Neural cell (in vitro differentiated cells): ENCODE data around the gene ATP1B1. TPM values are rescaled to one million over a fixed set of nuclear protein-coding genes. Genes with fewer than 3 reads are reported as not detected.

Source experiments
- H2AFZ ChIP-seq: fragments of 200-600, 300-800 bp; sonication (generic), shearing (Covaris generic); 2 replicates; pipeline ENCODE4 v1.6.0; 2014; ENCODE audit warnings: low read depth, mild to moderate bottlenecking, antibody characterized with exemption, low read length, moderate library complexity
- H3F3A ChIP-seq: fragments of 200-600 bp; shearing (Covaris generic); 2 replicates; pipeline ENCODE4 v1.6.1; 2016; ENCODE audit warnings: mild to moderate bottlenecking, moderate library complexity, mixed read lengths, antibody characterized with exemption, low read length; ENCODE audit not compliant: insufficient read depth, poor library complexity, severe bottlenecking
- H3K27ac ChIP-seq: fragments of 200-600, 300-800 bp; sonication (generic), shearing (Covaris generic); 2 replicates; pipeline ENCODE4 v1.5.1; 2014; ENCODE audit warnings: mild to moderate bottlenecking, low read length, moderate library complexity
- H3K27me3 ChIP-seq: fragments of 300-800, 200-600 bp; sonication (generic), shearing (Covaris generic); 2 replicates; pipeline ENCODE4 v1.6.0; 2014; ENCODE audit warnings: mild to moderate bottlenecking, low read depth, low read length, moderate library complexity; ENCODE audit not compliant: insufficient read depth
- H3K36me3 ChIP-seq: fragments of 300-800, 200-600 bp; sonication (generic), shearing (Covaris generic); 2 replicates; pipeline ENCODE4 v1.5.1; 2014; ENCODE audit warnings: mild to moderate bottlenecking, antibody characterized with exemption, low read length, moderate library complexity; ENCODE audit not compliant: insufficient read depth
- H3K4me2 ChIP-seq: fragments of 300-800, 200-600 bp; sonication (generic), shearing (Covaris generic); 2 replicates; pipeline ENCODE4 v1.6.0; 2014; ENCODE audit warnings: mild to moderate bottlenecking, low read length
- H3K4me3 ChIP-seq: fragments of 300-800, 200-600 bp; sonication (generic), shearing (Covaris generic); 2 replicates; pipeline ENCODE4 v1.5.1; 2014; ENCODE audit warnings: mild to moderate bottlenecking, low read length, moderate library complexity
- H3K79me2 ChIP-seq: fragments of 200-600 bp; shearing (Covaris generic); replicated peaks from 2 replicates; pipeline ENCODE4 v1.6.0; 2014; ENCODE audit warnings: mild to moderate bottlenecking, low read length, moderate library complexity; ENCODE audit not compliant: insufficient read depth
- H3K9ac ChIP-seq: fragments of 300-800, 200-600 bp; sonication (generic), shearing (Covaris generic); 2 replicates; pipeline ENCODE4 v1.6.1; 2016; ENCODE audit warnings: mild to moderate bottlenecking, low read length, mixed read lengths
- H3K9me2 ChIP-seq: fragments of 200-600 bp; shearing (Covaris generic); 2 replicates; pipeline ENCODE4 v1.6.1; 2016; ENCODE audit warnings: mild to moderate bottlenecking, low read length, mixed read lengths; ENCODE audit not compliant: insufficient read depth
- H3K9me3 ChIP-seq: fragments of 200-600, 300-800 bp; sonication (generic), shearing (Covaris generic); 2 replicates; pipeline ENCODE4 v1.6.1; 2016; ENCODE audit warnings: mild to moderate bottlenecking, mixed run types, low read length, moderate library complexity, mixed read lengths
- H4K20me1 ChIP-seq: fragments of 200-600 bp; shearing (Covaris generic); 2 replicates; pipeline ENCODE4 v1.6.1; 2016; ENCODE audit warnings: mild to moderate bottlenecking, mixed run types; ENCODE audit not compliant: insufficient read depth
- EP300 ChIP-seq: fragments of 450-650 bp; conservative IDR thresholded peaks from 2 replicates; pipeline ENCODE4 v1.6.1; 2014; ENCODE audit warnings: antibody characterized with exemption, mild to moderate bottlenecking, moderate library complexity; ENCODE audit not compliant: poor library complexity, severe bottlenecking
- EZH2 ChIP-seq: fragments of 200-600, 300-800 bp; shearing (Covaris generic), sonication (generic); IDR thresholded peaks from 2 replicates; pipeline ENCODE4 v1.6.1; 2014; ENCODE audit warnings: antibody characterized with exemption, low read length, borderline replicate concordance, mild to moderate bottlenecking; ENCODE audit not compliant: insufficient read depth, poor library complexity, severe bottlenecking
- MXI1 ChIP-seq: fragments of 450-650 bp; conservative IDR thresholded peaks from 2 replicates; pipeline ENCODE4 v1.6.1; 2014; ENCODE audit warnings: antibody characterized with exemption, mild to moderate bottlenecking; ENCODE audit not compliant: poor library complexity, severe bottlenecking
- POLR2AphosphoS5 ChIP-seq: IDR thresholded peaks from 2 replicates; pipeline ENCODE4 v1.6.1; 2012
- RAD21 ChIP-seq: fragments of 450-650 bp; conservative IDR thresholded peaks from 2 replicates; pipeline ENCODE4 v1.6.1; 2014; ENCODE audit warnings: antibody characterized with exemption, mild to moderate bottlenecking, moderate library complexity
- SMC3 ChIP-seq: fragments of 450-650 bp; conservative IDR thresholded peaks from 2 replicates; pipeline ENCODE4 v1.6.1; 2014; ENCODE audit warnings: antibody characterized with exemption, mild to moderate bottlenecking, moderate library complexity; ENCODE audit not compliant: poor library complexity
- TAF1 ChIP-seq: IDR thresholded peaks from 2 replicates; pipeline ENCODE4 v1.6.1; 2012; ENCODE audit warnings: low read depth
- polyA plus RNA-seq: library from polyadenylated mRNA; depleted of rRNA; stranded (reverse); fragments of >200 nt; gene quantifications from 2 replicates; pipeline ENCODE4 v1.2.3, GENCODE V29; 2014
- TF ChIP-seq, protein P1 (sequence below): fragments of 450-650 bp; IDR thresholded peaks from 2 replicates; pipeline ENCODE4 v1.5.1; 2014; ENCODE audit warnings: antibody characterized with exemption, mild to moderate bottlenecking, moderate library complexity; ENCODE audit not compliant: poor library complexity, severe bottlenecking
- TF ChIP-seq, protein P2 (sequence below): IDR thresholded peaks from 2 replicates; pipeline ENCODE4 v1.6.1; 2012; ENCODE audit warnings: borderline replicate concordance

The ATP1B1 gene
- polyA plus RNA-seq, 1 donor from 2014 or later = 114 TPM

DNA sequence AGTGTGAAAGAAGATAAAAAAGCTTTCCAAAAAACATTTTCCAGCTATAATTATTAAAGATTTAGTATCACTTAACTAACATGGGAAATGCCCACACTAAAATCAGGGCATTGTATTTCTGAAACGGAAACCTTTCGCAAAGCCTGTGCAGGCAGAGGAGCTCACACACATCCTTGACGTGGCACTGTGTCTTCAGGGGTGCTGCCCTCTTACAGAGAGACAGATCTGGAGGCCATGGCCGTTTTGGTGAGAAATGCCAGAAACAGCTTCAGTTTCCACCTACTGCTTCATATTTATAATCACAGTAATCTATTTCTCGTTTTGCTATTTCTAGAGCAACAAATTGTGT, 26.7 kb downstream of the ATP1B1 start:
- H3K27ac ChIP-seq = no peak overlapping the region
- H3K4me2 ChIP-seq = no peak overlapping the region
- H4K20me1 ChIP-seq = no peaks in the 10 kb centered on the region
- H3K9ac ChIP-seq = no peak overlapping the region
- no peaks in the 10 kb centered on the region for H3K9me2 ChIP-seq
- no peak overlapping the region for H2AFZ ChIP-seq
- peaks cover 20% of the 10 kb centered on the region for H3K36me3 ChIP-seq
- H3F3A ChIP-seq = no peaks in the 10 kb centered on the region
- no peaks in the 10 kb centered on the region for H3K79me2 ChIP-seq
- TF ChIP-seq TAF1 (no peak), RAD21 (no peak), EZH2 (no peak), POLR2AphosphoS5 (no peak), MXI1 (no peak), EP300 (no peak), SMC3 (no peak)
- TF ChIP-seq, protein P1, sequence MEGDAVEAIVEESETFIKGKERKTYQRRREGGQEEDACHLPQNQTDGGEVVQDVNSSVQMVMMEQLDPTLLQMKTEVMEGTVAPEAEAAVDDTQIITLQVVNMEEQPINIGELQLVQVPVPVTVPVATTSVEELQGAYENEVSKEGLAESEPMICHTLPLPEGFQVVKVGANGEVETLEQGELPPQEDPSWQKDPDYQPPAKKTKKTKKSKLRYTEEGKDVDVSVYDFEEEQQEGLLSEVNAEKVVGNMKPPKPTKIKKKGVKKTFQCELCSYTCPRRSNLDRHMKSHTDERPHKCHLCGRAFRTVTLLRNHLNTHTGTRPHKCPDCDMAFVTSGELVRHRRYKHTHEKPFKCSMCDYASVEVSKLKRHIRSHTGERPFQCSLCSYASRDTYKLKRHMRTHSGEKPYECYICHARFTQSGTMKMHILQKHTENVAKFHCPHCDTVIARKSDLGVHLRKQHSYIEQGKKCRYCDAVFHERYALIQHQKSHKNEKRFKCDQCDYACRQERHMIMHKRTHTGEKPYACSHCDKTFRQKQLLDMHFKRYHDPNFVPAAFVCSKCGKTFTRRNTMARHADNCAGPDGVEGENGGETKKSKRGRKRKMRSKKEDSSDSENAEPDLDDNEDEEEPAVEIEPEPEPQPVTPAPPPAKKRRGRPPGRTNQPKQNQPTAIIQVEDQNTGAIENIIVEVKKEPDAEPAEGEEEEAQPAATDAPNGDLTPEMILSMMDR = no peak
- TF ChIP-seq, protein P2, sequence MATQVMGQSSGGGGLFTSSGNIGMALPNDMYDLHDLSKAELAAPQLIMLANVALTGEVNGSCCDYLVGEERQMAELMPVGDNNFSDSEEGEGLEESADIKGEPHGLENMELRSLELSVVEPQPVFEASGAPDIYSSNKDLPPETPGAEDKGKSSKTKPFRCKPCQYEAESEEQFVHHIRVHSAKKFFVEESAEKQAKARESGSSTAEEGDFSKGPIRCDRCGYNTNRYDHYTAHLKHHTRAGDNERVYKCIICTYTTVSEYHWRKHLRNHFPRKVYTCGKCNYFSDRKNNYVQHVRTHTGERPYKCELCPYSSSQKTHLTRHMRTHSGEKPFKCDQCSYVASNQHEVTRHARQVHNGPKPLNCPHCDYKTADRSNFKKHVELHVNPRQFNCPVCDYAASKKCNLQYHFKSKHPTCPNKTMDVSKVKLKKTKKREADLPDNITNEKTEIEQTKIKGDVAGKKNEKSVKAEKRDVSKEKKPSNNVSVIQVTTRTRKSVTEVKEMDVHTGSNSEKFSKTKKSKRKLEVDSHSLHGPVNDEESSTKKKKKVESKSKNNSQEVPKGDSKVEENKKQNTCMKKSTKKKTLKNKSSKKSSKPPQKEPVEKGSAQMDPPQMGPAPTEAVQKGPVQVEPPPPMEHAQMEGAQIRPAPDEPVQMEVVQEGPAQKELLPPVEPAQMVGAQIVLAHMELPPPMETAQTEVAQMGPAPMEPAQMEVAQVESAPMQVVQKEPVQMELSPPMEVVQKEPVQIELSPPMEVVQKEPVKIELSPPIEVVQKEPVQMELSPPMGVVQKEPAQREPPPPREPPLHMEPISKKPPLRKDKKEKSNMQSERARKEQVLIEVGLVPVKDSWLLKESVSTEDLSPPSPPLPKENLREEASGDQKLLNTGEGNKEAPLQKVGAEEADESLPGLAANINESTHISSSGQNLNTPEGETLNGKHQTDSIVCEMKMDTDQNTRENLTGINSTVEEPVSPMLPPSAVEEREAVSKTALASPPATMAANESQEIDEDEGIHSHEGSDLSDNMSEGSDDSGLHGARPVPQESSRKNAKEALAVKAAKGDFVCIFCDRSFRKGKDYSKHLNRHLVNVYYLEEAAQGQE = no peak
- H3K4me3 ChIP-seq = no peak overlapping the region
- H3K9me3 ChIP-seq = no peaks in the 10 kb centered on the region
- no peaks in the 10 kb centered on the region for H3K27me3 ChIP-seq

DNA sequence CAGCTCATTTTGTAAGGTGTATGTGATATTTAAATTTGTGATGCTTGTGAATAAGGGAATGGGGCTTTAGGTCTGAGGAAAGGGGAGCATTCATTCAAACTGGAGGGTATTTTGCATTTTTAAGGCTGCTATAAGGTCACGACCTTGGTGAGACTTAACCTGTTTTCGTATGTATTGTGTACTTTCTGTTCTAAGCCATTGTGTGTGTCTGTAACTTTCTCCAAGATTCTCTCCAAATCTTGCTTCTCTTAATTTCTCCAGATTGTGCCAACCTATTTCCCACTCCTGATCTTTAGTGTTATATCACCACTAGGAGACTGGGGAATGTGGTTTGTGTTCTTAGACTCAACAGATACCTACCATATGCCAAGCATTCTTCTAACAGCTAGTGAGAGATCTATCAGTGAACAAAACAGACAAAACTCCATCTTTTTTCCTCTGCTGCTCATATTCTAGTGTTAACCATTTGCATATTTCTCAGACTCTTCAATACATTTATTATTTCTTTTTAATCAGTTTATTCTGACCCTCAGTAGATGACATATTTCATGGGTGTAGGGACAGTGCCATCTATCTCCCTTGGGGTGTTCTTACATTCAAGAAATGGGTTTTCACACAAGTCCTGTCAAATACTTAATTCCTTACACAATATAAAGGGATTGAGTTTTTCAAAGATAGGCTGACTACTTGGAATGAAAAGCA, 27.5 kb downstream of the ATP1B1 start:
- no peaks in the 10 kb centered on the region for H4K20me1 ChIP-seq
- H3K36me3 ChIP-seq = peaks cover 12% of the 10 kb centered on the region
- no peaks in the 10 kb centered on the region for H3F3A ChIP-seq
- H3K9me3 ChIP-seq = no peaks in the 10 kb centered on the region
- no peak overlapping the region for H3K4me3 ChIP-seq
- no peak overlapping the region for H2AFZ ChIP-seq
- H3K79me2 ChIP-seq = no peaks in the 10 kb centered on the region
- no peak overlapping the region for H3K4me2 ChIP-seq
- H3K9me2 ChIP-seq = no peaks in the 10 kb centered on the region
- no peak for TF ChIP-seq EZH2
- no peak for TF ChIP-seq MXI1
- no peak for TF ChIP-seq POLR2AphosphoS5
- TF ChIP-seq RAD21 = peak; percentile 47
- TF ChIP-seq SMC3 = no peak
- TF ChIP-seq, protein P1 = peak; percentile 28
- TF ChIP-seq TAF1 = no peak
- TF ChIP-seq, protein P2 = no peak
- TF ChIP-seq EP300 = no peak
- no peak overlapping the region for H3K9ac ChIP-seq
- no peaks in the 10 kb centered on the region for H3K27me3 ChIP-seq
- no peak overlapping the region for H3K27ac ChIP-seq
